Thyroid gland (tissue), 4 donors: ENCODE results near the gene KANSL3. TPM values are rescaled to one million over a fixed set of nuclear protein-coding genes. Genes with fewer than 3 reads are reported as not detected.
"Not testable (repeated sequence)": the region's sequence is repeated elsewhere in the genome, so short reads cannot be mapped to it uniquely, and the experiment has no call there.

ENCODE experiments used
- DNase-seq, 2 donors: peaks; one replicate each; pipeline ENCODE4 v3.0.0-alpha.2; 2019
- H3K27ac ChIP-seq, 3 donors: fragments of 200-600 bp; sonication (generic); 1 replicate in 2 of 3; 2 replicates in 1 of 3; pipeline ENCODE4 v1.5.1; 2016 to 2019; ENCODE audit warnings: mild to moderate bottlenecking in 1 of 3, moderate library complexity in 1 of 3
- H3K27me3 ChIP-seq: fragments of 200-600 bp; sonication (generic); one replicate; pipeline ENCODE4 v1.5.1; 2019
- H3K36me3 ChIP-seq, 2 donors: fragments of 200-600 bp; sonication (generic); one replicate each; pipeline ENCODE4 v1.5.1; 2016 to 2019
- H3K4me1 ChIP-seq, 2 donors: fragments of 200-600 bp; sonication (generic); one replicate each; pipeline ENCODE4 v1.5.1; 2017 to 2019
- H3K4me3 ChIP-seq, 3 donors: fragments of 200-600 bp; sonication (generic); replicated peaks in 1 of 3; 1 replicate in 2 of 3; 2 replicates in 1 of 3; pipeline ENCODE4 v1.5.1; 2016; ENCODE audit warnings: mild to moderate bottlenecking in 1 of 3
- H3K9me3 ChIP-seq: fragments of 200-600 bp; sonication (generic); one replicate; pipeline ENCODE4 v1.5.1; 2017
- CTCF ChIP-seq, 6 experiments: fragments of 200-600 bp in 3 of 6; fragments of 450-650 bp in 3 of 6; sonication (generic) in 3 of 6; IDR thresholded peaks; one replicate each; pipeline ENCODE4 v1.5.1; 2016 to 2019; ENCODE audit warnings: antibody characterized with exemption in 6 of 6, mild to moderate bottlenecking in 2 of 6, inconsistent platforms in 1 of 6, moderate library complexity in 1 of 6
- POLR2A ChIP-seq, 2 donors: fragments of 450-650 bp; IDR thresholded peaks; one replicate each; pipeline ENCODE4 v1.6.1; 2017; ENCODE audit warnings: antibody characterized with exemption in 2 of 2, mild to moderate bottlenecking in 2 of 2, moderate library complexity in 1 of 2
- WGBS, 2 donors: methylation state at CpG; one replicate each; pipeline ENCODE4 v1.1.5; 2017; 5-methylcytosine and 5-hydroxymethylcytosine counted together
- intact Hi-C: fragments of 100-400 bp; cut with DNase I; formaldehyde crosslinking; loops from one replicate; pipeline ENCODE4 v1.15.1; 2023
- total RNA-seq, 4 donors: library from RNA; depleted of rRNA; stranded (reverse); fragments of >200 nt; gene quantifications; one replicate each; pipeline ENCODE4 v1.2.3, GENCODE V29; 2016

KANSL3 gene
- total RNA-seq, 4 donors from 2014 or later = 46.2 to 65.5 (median 55.8) TPM

GRCh38 chr2:96564026-96564425 lies 74.1 kb downstream of the KANSL3 start:
- no peak overlapping the region for H3K4me3 ChIP-seq
- WGBS, 2 donors = 95 to 100% methylated on average over 1 to 3 of the region's 4 CpGs
- H3K27ac ChIP-seq = no peak overlapping the region
- no peaks in the 10 kb centered on the region for H3K27me3 ChIP-seq
- no peaks in the 10 kb centered on the region for H3K4me1 ChIP-seq
- no peaks in the 10 kb centered on the region for H3K9me3 ChIP-seq
- intact Hi-C loops = no loop called here
- TF ChIP-seq POLR2A (IDR thresholded peaks at IDR 0.05) (no peak), CTCF (IDR thresholded peaks at IDR 0.05) (no peak)
- H3K36me3 ChIP-seq = no peaks in the 10 kb centered on the region
- DNase-seq = no peak

GRCh38 chr2:96558485-96558884 lies 79.6 kb downstream of the KANSL3 start:
- 91 to 94% methylated on average over 8 of the region's 8 CpGs for WGBS, 2 donors
- Histone ChIP-seq H3K9me3 (no peaks in the 10 kb centered on the region), H3K36me3 (no peaks in the 10 kb centered on the region), H3K27ac (no peak overlapping the region), H3K27me3 (no peaks in the 10 kb centered on the region), H3K4me1 (no peaks in the 10 kb centered on the region), H3K4me3 (no peak overlapping the region)
- DNase-seq = no peak
- intact Hi-C loops = no loop called here
- TF ChIP-seq CTCF (IDR thresholded peaks at IDR 0.05) = no peak
- TF ChIP-seq POLR2A (IDR thresholded peaks at IDR 0.05) = no peak

- Histone ChIP-seq H3K4me1 (no peaks in the 10 kb centered on the region), H3K9me3 (no peaks in the 10 kb centered on the region), H3K36me3 (no peaks in the 10 kb centered on the region), H3K27me3 (no peaks in the 10 kb centered on the region), H3K27ac (no peak overlapping the region), H3K4me3 (no peak overlapping the region)
- intact Hi-C loops = no loop called here
- TF ChIP-seq CTCF (IDR thresholded peaks at IDR 0.05) (no peak), POLR2A (IDR thresholded peaks at IDR 0.05) (no peak)
- WGBS, 2 donors = 86 to 93% methylated on average over 6 of the region's 6 CpGs
- no peak for DNase-seq
These were observed 80.1 kb downstream of the KANSL3 start for GRCh38 chr2:96558061-96558460.

- H3K27ac ChIP-seq, intact Hi-C loops, H3K36me3 ChIP-seq, H3K9me3 ChIP-seq, DNase-seq, H3K4me1 ChIP-seq, H3K27me3 ChIP-seq, H3K4me3 ChIP-seq: not testable (repeated sequence)
- 95 to 97% methylated on average over 6 of the region's 6 CpGs for WGBS, 2 donors
These were observed 80.7 kb downstream of the KANSL3 start for GRCh38 chr2:96557421-96557820.

GRCh38 chr2:96556441-96557330 lies 81.4 kb downstream of the KANSL3 start:
- no peak for DNase-seq
- no peaks in the 10 kb centered on the region for H3K27me3 ChIP-seq
- no peak overlapping the region for H3K4me3 ChIP-seq
- no peaks in the 10 kb centered on the region for H3K4me1 ChIP-seq
- TF ChIP-seq POLR2A (IDR thresholded peaks at IDR 0.05) = no peak
- TF ChIP-seq CTCF (IDR thresholded peaks at IDR 0.05) = no peak
- WGBS, 2 donors = 87 to 90% methylated on average over 14 to 16 of the region's 16 CpGs
- no peak overlapping the region for H3K27ac ChIP-seq
- no peaks in the 10 kb centered on the region for H3K36me3 ChIP-seq
- intact Hi-C loops = no loop called here
- no peaks in the 10 kb centered on the region for H3K9me3 ChIP-seq
